ENCODE results near the gene SESN1.

GRCh38 chr6:108974201-108974600 is 120.4 kb downstream of the SESN1 start:
- TF ChIP-seq POU6F1 (CRISPR knock-in tag; IDR thresholded peaks at IDR 0.05; ENCODE audit: borderline replicate concordance, low read depth), result no peak
- no peak for TF ChIP-seq ZNF70 (CRISPR knock-in tag; IDR thresholded peaks at IDR 0.05)
- TF ChIP-seq SNAI2 (CRISPR knock-in tag; IDR thresholded peaks at IDR 0.05), result no peak
- no peak for TF ChIP-seq ARNTL (CRISPR knock-in tag; IDR thresholded peaks at IDR 0.05; ENCODE audit: borderline replicate concordance, low read depth)
- TF ChIP-seq ZC3H10 (CRISPR knock-in tag; IDR thresholded peaks at IDR 0.05), result no peak
- TF ChIP-seq BACH2 (CRISPR knock-in tag; IDR thresholded peaks at IDR 0.05; ENCODE audit: borderline replicate concordance), result no peak
- TF ChIP-seq OSR1 (CRISPR knock-in tag; IDR thresholded peaks at IDR 0.05), result no peak
- TF ChIP-seq PPARA (CRISPR knock-in tag; IDR thresholded peaks at IDR 0.05; ENCODE audit: borderline replicate concordance), result no peak
- TF ChIP-seq ZFP30 (CRISPR knock-in tag; IDR thresholded peaks at IDR 0.05), result no peak
- TF ChIP-seq GLIS3 (CRISPR knock-in tag; IDR thresholded peaks at IDR 0.05), result no peak
- no peak for TF ChIP-seq RARB (CRISPR knock-in tag; IDR thresholded peaks at IDR 0.05)
- no peak for TF ChIP-seq TSHZ2 (CRISPR knock-in tag; IDR thresholded peaks at IDR 0.05)
- TF ChIP-seq CSRNP3 (CRISPR knock-in tag; IDR thresholded peaks at IDR 0.05), result no peak
- no peak for TF ChIP-seq CREB5 (CRISPR knock-in tag; IDR thresholded peaks at IDR 0.05; ENCODE audit: low read depth)
